PC-9 (cell line): ENCODE results near the gene TTC7B.

Source experiments
- CTCF ChIP-seq: fragments of 200-600 bp; sonication (generic); conservative IDR thresholded peaks from 2 replicates; pipeline ENCODE4 v1.6.1; 2017; ENCODE audit warnings: mixed run types, antibody characterized with exemption, mild to moderate bottlenecking, moderate library complexity
- EZH2 ChIP-seq: fragments of 200-600 bp; sonication (generic); IDR thresholded peaks from 2 replicates; pipeline ENCODE4 v1.8.0; 2017; ENCODE audit warnings: antibody characterized with exemption, low read depth

GRCh38 chr14:90551733-90552464, 264.3 kb downstream of the TTC7B start:
- no peak for TF ChIP-seq CTCF
- TF ChIP-seq EZH2 = no peak
